ENCODE measurements around the gene DEPDC1B.
"Not testable (repeated sequence)": the region's sequence is repeated elsewhere in the genome, so short reads cannot be mapped to it uniquely, and the experiment has no call there.

GRCh38 chr5:60711892-60712291 lies 11.9 kb upstream of the DEPDC1B start:
- TF ChIP-seq CTCF, POLR2A (IDR thresholded peaks at IDR 0.05): not testable (repeated sequence)
